GM12874 (cell line): ENCODE data around the gene CDH13.

Experiments
- TF ChIP-seq, protein P1 (sequence below): IDR thresholded peaks from 2 replicates; pipeline ENCODE4 v1.5.1; 2011; ENCODE audit warnings: low read depth, mild to moderate bottlenecking, control low read depth, low read length, moderate library complexity; ENCODE audit not compliant: insufficient read depth

Gene CDH13

DNA sequence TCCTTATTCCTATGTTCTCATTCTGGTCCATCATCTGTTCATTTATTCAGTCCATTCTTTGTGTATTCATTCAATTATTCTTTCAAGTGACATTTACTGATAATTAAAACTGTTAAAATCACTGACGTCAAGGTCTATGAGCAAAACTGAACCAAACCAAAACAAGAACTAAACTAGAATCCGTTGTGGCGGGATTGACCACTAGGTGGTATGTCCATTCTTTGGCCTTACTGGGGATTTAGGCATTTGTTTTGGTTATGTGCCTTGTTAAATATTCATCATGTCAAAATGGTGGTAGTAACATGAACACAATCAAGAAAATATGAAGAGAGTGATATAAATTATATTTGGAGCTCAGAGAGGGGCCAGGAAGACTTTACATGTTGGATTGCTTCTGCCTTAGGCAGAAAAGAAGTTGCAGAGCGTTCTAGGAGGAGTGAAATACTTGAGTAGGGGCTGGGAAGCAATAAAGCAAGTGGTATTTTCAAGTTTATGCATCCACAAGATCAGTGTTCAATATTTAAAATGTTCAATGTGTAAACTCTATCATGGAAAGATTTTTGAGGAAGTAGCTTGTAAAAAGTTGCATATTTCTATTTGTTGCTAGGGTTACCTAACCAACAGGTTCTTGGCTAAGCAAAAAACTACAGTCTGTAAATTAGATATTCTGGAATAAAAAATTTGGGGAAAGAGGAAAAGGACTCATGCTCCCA lies 129.0 kb downstream of the CDH13 start:
- TF ChIP-seq, protein P1, sequence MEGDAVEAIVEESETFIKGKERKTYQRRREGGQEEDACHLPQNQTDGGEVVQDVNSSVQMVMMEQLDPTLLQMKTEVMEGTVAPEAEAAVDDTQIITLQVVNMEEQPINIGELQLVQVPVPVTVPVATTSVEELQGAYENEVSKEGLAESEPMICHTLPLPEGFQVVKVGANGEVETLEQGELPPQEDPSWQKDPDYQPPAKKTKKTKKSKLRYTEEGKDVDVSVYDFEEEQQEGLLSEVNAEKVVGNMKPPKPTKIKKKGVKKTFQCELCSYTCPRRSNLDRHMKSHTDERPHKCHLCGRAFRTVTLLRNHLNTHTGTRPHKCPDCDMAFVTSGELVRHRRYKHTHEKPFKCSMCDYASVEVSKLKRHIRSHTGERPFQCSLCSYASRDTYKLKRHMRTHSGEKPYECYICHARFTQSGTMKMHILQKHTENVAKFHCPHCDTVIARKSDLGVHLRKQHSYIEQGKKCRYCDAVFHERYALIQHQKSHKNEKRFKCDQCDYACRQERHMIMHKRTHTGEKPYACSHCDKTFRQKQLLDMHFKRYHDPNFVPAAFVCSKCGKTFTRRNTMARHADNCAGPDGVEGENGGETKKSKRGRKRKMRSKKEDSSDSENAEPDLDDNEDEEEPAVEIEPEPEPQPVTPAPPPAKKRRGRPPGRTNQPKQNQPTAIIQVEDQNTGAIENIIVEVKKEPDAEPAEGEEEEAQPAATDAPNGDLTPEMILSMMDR, result no peak

DNA sequence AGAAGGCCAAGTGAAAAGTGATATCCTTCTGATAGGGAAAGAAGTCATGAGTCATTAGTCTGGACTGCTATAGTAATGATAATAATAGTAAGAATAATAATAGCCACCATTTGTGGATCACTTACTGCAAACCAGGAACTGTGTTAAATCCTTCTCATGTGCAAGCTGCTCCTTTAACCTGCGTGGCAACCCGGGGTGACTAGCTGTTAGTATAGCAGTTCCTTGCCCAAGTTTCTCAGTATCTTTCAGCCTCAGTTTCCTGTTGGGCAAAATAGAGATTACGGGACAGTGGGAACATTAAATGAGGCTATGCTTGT lies 129.5 kb downstream of the CDH13 start:
- TF ChIP-seq, protein P1, result no peak

DNA sequence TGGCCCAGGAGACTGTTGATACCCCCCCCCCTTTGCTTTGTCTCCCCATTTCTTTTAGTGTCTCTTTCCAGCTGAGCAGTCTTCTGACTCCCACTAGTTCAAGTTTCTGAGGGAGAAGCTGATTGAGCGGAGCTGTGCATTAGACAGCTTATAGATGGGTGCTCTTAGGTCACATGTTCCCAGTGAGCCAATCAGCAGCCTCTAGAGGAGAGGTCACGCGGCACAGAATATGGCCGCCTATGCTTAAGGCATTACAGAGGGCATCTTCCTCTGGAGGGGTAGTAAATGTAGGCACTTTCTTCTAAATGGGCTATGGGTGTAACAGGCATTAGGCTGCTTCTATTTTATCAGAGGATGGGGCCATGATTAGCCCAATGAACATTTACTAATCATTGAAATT lies 131.6 kb downstream of the CDH13 start:
- TF ChIP-seq, protein P1, result no peak

DNA sequence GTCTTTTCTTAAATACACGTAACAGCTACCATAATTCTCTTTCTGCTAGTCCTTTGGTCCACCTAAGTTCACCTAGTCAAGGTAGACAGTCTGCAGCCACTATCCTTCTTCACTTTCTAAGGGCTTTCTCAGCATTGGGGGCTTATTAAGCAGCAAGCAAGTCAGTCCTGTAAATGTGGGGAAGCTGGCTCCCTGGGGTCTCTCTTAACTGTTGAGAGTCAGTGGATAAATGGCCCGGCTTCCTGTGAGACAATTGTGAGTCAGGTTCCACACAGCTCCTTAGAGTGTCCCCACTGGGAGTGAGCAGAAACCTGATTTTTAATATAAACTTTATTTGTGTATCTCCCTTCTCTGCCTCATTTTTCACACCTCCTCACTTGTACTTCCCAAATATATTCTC lies 132.1 kb downstream of the CDH13 start:
- TF ChIP-seq, protein P1, result no peak

DNA sequence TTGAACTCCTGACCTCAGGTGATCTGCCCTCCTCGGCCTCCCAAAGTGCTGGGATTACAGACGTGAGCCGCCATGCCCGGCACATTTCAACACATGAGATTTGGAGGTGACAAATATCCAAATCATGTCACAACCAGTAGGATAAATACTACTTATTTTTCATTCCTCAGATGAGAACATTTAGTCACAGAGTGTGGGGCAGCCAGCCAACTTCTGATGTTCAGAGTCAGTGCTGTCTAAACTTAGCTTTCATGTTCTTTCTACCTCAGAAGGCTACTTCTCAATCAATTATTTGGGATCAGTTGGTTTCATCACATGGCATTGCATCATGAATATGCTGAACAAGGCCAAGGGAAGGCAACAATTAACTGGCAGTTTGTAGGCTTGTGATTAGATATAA lies 134.5 kb downstream of the CDH13 start:
- TF ChIP-seq, protein P1, result no peak

DNA sequence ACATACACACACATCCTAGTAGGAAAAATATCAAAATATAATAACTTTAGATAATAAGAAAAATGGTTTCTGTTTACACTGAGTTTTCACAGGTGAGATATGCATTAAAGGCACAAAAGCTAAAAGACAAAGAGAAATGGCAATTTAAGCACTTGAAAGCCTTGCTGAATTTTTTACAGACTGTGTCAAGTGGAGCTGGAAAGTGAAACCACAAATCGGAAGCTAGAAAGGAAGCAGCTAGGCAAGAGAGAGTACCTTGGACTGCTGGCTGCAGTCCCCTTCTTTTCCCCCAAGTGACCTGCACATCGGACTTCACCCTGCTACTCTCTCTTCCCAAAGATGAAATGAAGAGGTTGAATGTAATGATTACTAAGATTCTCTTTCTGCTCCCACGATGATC lies 135.1 kb downstream of the CDH13 start:
- TF ChIP-seq, protein P1, result no peak

DNA sequence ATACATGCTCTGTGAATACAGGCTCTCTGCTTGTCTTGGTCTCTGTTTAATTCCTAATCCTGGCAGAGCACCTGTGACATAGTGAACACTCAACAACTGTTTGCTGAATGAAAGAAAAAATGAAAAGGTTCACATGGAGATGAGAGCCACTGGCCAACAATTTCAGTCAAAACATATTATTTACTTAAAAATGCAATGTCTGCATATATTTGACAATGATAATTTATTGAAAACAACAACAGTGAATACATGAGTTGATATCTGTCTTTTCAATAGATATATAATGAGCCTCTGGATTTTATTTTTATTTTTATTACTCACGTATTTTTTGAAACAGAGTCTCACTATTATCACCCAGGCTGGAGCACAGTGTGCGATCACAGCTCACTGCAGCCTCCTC lies 136.6 kb downstream of the CDH13 start:
- TF ChIP-seq, protein P1, result no peak
